K562 (cell line): ENCODE results near the gene RNU5D-1.

ENCODE experiments used
- ETV6 ChIP-seq, 3 experiments: fragments of 150-350 bp in 1 of 3; sonication (generic) in 1 of 3; formaldehyde crosslinking in 1 of 3; IDR thresholded peaks; 2 replicates each; pipeline versions ENCODE4 v1.6.1 to v1.8.0; 2014 to 2022; ENCODE audit warnings: borderline replicate concordance in 2 of 3, low read depth in 2 of 3, antibody characterized with exemption in 1 of 3, low read length in 1 of 3, mild to moderate bottlenecking in 1 of 3, missing genetic modification reagents in 1 of 3
- POLR2A ChIP-seq: fragments of 450-650 bp; conservative IDR thresholded peaks from 2 replicates; pipeline ENCODE4 v1.6.1; 2016

DNA sequence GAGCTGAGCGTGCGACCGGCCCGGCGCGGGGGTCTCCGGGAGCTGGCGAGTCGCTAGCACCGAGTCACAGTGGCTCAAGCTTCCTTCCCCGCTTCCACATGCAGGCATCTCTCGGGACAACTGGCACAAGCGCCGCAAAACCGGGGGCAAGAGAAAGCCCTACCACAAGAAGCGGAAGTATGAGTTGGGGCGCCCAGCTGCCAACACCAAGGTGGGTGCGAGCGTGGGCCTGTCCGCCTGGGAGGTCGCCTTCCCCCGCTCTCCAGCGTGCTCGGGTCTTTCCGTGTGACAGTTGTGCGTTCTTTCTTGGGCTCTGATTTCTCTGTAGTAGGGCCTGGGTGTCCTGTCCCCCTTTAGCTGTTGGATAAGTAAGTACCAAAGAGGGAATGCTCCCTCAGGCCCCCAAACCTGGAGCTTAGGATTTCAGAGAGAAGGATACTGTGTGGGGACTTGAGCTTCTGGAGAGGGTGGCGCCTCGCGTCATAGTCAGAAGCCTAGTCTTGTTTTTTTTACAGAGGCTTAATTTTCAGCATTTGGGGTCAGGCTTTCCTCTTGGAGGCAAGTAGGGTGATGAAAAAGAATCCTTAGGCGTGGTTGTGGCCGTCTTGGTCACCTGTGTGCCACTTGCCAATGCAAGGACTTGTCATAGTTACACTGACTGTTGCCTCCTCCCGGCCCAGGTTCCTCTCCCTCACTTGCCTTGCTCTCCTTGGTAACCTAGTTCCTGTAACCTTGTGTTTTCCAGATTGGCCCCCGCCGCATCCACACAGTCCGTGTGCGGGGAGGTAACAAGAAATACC lies 45.2 kb upstream of the RNU5D-1 start:
- TF ChIP-seq POLR2A = no peak
- no peak for TF ChIP-seq ETV6 (IDR thresholded peaks at IDR 0.05; ENCODE audit: borderline replicate concordance in 1 of 2, low read depth in 2 of 2, low read length in 1 of 2)
- TF ChIP-seq ETV6 (CRISPR knock-in tag; IDR thresholded peaks at IDR 0.05; ENCODE audit: borderline replicate concordance) = no peak
